Parathyroid adenoma (tissue), 2 donors: ENCODE measurements around the gene CRYBG1.
A peak's percentile ranks its signal among the peaks of the same experiment; 100 is the strongest.

Experiments
- H2AFZ ChIP-seq: fragments of 300-600 bp; sonication (generic); one replicate; pipeline ENCODE4 v1.7.0; 2017; ENCODE audit warnings: antibody characterized with exemption, mild to moderate bottlenecking
- H3K27ac ChIP-seq: fragments of 300-600 bp; sonication (generic); one replicate; pipeline ENCODE4 v1.7.0; 2017
- H3K27me3 ChIP-seq: fragments of 300-600 bp; sonication (generic); one replicate; pipeline ENCODE4 v1.7.0; 2017; ENCODE audit warnings: low read length; ENCODE audit not compliant: control insufficient read depth, insufficient read depth
- H3K36me3 ChIP-seq: fragments of 300-600 bp; sonication (generic); one replicate; pipeline ENCODE4 v1.7.0; 2017; ENCODE audit warnings: low read length; ENCODE audit not compliant: control insufficient read depth, insufficient read depth
- H3K4me1 ChIP-seq: fragments of 300-600 bp; sonication (generic); one replicate; pipeline ENCODE4 v1.7.0; 2017; ENCODE audit warnings: control low read depth
- H3K4me2 ChIP-seq: fragments of 300-600 bp; sonication (generic); one replicate; pipeline ENCODE4 v1.7.0; 2017; ENCODE audit warnings: low read length
- H3K4me3 ChIP-seq: fragments of 300-600 bp; sonication (generic); one replicate; pipeline ENCODE4 v1.7.0; 2017; ENCODE audit warnings: low read depth, low read length
- H3K79me2 ChIP-seq: fragments of 300-600 bp; sonication (generic); one replicate; pipeline ENCODE4 v1.7.0; 2017; ENCODE audit warnings: control low read depth
- H3K9ac ChIP-seq: fragments of 300-600 bp; sonication (generic); one replicate; pipeline ENCODE4 v1.7.0; 2017; ENCODE audit warnings: mild to moderate bottlenecking
- H3K9me3 ChIP-seq: fragments of 300-600 bp; sonication (generic); one replicate; pipeline ENCODE4 v1.7.0; 2017; ENCODE audit warnings: low read length; ENCODE audit not compliant: control insufficient read depth
- CTCF ChIP-seq: fragments of 300-600 bp; sonication (generic); IDR thresholded peaks from one replicate; pipeline ENCODE4 v1.7.0; 2017; ENCODE audit warnings: antibody characterized with exemption, mild to moderate bottlenecking
- donor health status: primary hyperparathyroidism.

CRYBG1 gene

GRCh38 chr6:106360410-106360988 is at the start of gene CRYBG1:
Gene CRYBG1 (plus strand): TSS chr6:106360717. CDS start chr6:106360909, 192 bp downstream.
- TF ChIP-seq CTCF: peak; percentile 94
- no peaks in the 10 kb centered on the region for H3K27me3 ChIP-seq
- H3K79me2 ChIP-seq: no peaks in the 10 kb centered on the region
- H3K4me3 ChIP-seq: peak within 1 kb of the TSS; percentile 57
- no peaks in the 10 kb centered on the region for H3K4me1 ChIP-seq
- peak within 1 kb of the TSS; percentile 75 for H3K4me2 ChIP-seq
- no peaks in the 10 kb centered on the region for H3K36me3 ChIP-seq
- no peak within 1 kb of the TSS for H3K9ac ChIP-seq
- H3K27ac ChIP-seq: peak within 1 kb of the TSS; percentile 45
- H2AFZ ChIP-seq: peak within 1 kb of the TSS; percentile 99
- H3K9me3 ChIP-seq: no peaks in the 10 kb centered on the region

GRCh38 chr6:106315765-106316374 is 44.6 kb upstream of the CRYBG1 start:
- Histone ChIP-seq H3K4me3 (no peak overlapping the region), H3K9ac (no peak overlapping the region), H3K9me3 (no peaks in the 10 kb centered on the region), H3K27ac (no peak overlapping the region), H3K79me2 (peaks cover 7% of the 10 kb centered on the region), H3K36me3 (no peaks in the 10 kb centered on the region), H3K4me2 (no peak overlapping the region), H2AFZ (no peak overlapping the region), H3K27me3 (no peaks in the 10 kb centered on the region), H3K4me1 (peaks cover 23% of the 10 kb centered on the region)
- TF ChIP-seq CTCF: no peak

GRCh38 chr6:106316375-106316766 is 44.1 kb upstream of the CRYBG1 start:
- Histone ChIP-seq H3K27ac (no peak overlapping the region), H3K9me3 (no peaks in the 10 kb centered on the region), H3K27me3 (no peaks in the 10 kb centered on the region), H3K4me2 (no peak overlapping the region), H3K4me1 (peaks cover 18% of the 10 kb centered on the region), H3K79me2 (peaks cover 7% of the 10 kb centered on the region), H3K36me3 (no peaks in the 10 kb centered on the region), H2AFZ (no peak overlapping the region), H3K9ac (no peak overlapping the region), H3K4me3 (no peak overlapping the region)
- TF ChIP-seq CTCF: no peak

- Histone ChIP-seq H3K9me3 (no peaks in the 10 kb centered on the region), H3K4me2 (no peak overlapping the region), H2AFZ (no peak overlapping the region), H3K4me1 (peaks cover 14% of the 10 kb centered on the region), H3K36me3 (no peaks in the 10 kb centered on the region), H3K79me2 (peaks cover 16% of the 10 kb centered on the region), H3K9ac (no peak overlapping the region), H3K27ac (no peak overlapping the region), H3K27me3 (no peaks in the 10 kb centered on the region), H3K4me3 (no peak overlapping the region)
- no peak for TF ChIP-seq CTCF
Observed at GRCh38 chr6:106318061-106318460, 42.5 kb upstream of the CRYBG1 start.

GRCh38 chr6:106318851-106319250 is 41.7 kb upstream of the CRYBG1 start:
- Histone ChIP-seq H3K79me2 (peaks cover 22% of the 10 kb centered on the region), H3K36me3 (no peaks in the 10 kb centered on the region), H3K27me3 (no peaks in the 10 kb centered on the region), H3K4me3 (no peak overlapping the region), H3K9ac (no peak overlapping the region), H3K27ac (no peak overlapping the region), H3K4me2 (no peak overlapping the region), H3K4me1 (peaks cover 14% of the 10 kb centered on the region), H3K9me3 (no peaks in the 10 kb centered on the region), H2AFZ (no peak overlapping the region)
- TF ChIP-seq CTCF: no peak
